ENCODE measurements around the gene PXK.

PXK gene

DNA sequence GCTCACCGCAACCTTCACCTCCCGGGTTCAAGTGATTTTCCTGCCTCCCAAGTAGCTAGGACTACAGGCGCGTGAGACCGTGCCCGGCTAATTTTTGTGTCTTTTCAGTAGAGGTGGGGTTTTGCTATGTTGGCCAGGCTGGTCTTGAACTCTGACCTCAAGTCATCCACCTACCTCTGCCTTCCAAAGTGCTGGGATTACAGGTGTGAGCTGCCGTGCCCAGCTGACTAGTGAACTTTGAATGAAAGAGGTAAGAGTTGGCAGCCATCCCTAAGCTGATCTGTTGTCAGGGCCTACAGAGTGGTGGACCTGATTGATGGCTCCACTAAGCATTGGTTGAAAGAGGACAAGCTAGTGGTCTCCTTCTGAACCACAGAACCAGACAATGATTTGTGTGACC is 15.3 kb downstream of the PXK start:
- DNase-seq (ENCODE audit: low read depth, low spot score), result no peak

DNA sequence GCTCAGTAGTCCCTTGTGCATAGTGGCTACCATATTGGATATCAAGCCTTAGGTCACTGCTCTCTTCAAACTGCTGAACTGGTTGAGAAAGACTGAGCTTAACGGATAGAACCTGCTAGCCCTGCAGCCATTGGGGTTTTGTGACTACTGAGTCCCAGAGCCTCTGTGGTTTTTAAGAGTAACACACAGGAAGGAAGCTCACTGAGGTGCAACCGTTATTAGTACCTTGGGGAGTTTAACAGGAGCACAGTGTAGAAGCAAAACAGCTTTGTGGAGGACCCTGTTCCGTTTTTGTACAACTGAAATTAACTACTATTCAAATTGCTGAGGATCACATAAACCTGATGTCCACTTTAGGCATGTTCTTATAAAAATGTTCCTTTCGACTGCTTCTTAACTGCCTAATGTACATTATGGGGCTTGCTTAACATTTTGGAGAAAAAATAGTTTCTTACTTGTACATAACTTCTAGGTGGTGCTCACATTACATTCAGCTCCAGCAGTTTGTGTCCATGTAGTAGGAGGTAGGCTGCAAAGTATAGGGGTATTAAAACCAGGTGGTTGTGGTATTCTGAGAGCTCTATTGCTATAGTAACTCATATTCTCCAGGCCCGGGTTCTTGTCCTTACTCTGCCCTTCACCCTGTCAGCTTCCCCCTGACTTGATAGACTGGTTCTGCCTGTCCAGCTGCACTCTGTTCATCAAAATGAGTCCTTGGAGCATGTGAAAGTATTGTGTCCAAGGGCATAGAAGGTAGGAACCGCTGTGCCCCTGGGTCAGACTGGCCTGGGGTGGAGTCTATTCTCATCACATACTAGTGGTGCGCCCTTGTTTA is 17.3 kb downstream of the PXK start:
- DNase-seq (ENCODE audit: low read depth, low spot score), result no peak

DNA sequence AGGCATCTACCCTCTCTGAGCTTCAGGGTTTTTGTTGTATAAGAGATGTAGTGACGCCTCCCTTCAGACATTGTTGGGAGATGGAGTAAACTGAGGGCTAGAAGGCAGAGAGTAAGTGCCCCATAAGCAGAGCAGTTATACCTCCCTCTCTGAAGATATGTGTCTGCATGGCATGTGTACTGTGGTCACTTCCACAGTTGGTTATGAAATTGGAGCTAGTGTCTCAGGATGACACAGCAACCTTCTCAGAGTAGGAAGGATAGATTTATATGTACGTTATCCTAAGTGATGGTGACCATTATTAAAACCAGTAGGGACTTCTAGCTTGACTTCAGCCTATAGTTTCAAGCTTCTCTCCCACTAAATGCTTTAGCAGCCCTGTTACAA is 17.9 kb downstream of the PXK start:
- DNase-seq (ENCODE audit: low read depth, low spot score), result no peak

DNA sequence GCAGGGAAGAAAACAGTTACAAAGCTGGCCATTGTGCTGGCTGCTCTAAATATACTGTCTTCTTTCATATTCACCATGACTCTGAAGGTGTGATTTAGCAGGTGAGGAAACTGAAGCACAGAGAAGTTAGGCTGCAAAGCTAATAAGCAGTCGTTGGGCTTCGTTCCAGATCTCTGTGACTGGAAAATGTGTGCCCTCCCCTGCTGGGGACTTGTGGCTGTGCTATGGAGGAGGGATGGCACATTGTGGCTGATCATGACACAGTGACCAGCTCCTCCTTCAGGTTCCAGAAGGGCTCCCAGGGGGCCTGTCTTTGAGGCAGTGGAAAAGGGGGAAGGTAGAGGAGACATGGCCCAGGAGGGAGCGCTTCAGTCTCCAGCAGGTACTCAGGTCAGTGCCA is 19.2 kb downstream of the PXK start:
- DNase-seq (ENCODE audit: low read depth, low spot score), result no peak

DNA sequence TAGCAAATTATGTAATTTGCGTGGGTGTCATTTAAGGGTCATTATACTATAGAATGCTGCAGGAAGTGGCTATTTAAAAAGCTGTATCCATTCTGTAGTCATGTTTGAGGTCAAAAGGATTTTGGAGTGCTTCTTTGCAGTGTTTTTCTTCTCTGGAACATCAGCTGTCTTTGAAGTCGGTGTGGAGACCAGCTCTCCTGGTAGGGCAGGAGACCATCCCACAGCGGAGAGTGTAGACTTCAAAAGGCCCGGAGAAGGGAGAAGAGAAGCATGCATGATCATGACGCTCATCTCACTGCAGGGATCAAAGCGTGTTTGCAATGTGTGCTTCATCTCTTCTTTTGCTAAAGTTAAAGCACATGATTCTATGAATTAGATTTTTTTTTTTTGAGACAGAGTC is 19.9 kb downstream of the PXK start:
- DNase-seq (ENCODE audit: low read depth, low spot score), result no peak

DNA sequence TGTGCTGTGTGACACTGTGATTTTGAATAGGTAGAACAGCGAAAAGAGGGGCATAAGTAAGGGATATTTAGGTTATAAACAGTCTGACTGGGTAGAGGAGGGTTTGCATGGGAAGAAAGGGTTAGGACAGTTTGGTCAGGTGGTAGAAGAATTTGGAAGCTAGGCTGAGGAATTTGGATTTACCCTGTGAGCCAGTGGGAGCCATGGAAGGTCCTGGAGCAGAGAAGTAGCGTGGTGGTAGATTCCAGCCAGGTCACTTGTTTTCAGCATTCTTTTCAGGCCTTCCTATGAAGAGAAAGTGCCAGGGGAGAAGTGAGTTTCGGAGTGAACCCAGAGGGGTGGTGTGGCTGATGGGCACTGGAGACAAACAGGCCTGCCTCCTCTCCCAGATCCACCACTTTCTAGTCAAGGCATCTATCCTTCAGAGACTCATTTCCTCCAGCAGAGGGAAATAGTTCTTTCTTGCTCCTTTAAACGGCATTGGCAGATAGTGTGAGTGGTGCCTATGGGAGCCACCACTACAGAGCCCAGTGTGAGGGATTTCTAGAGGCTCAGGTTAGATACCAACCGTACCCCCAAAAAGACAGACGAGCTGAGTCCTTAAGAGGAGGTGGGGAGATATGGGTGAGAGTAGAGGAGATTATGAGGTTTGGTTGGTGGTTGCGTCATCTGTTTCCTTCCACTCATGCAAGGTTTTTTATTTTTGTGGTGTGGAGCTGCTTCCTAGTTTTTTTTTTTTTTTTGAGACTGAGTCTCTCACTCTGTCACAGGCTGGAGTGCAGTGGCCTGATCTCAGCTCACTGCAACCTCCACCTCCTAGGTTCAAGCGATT is 21.2 kb downstream of the PXK start:
- DNase-seq (ENCODE audit: low read depth, low spot score), result no peak

DNA sequence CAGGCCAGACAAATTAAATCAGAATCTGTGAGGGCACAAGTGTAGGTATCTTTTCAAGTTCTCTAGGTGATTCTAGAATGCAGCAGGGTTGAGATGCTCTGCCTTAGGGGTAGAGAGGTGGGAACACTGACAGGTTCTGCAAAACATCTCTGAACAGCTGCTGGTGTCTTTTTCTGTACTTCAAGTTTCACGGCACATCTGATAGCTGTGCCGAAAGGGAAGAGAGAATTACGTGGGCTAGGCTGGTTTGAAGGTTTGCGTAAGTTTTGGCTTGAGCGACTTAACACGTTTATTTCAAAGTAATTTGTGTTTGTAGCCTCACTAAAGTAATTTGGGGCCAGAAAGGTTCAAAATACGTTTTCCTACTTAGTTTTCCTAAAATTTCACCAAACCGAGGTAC is 22.5 kb downstream of the PXK start:
- DNase-seq (ENCODE audit: low read depth, low spot score), result no peak

DNA sequence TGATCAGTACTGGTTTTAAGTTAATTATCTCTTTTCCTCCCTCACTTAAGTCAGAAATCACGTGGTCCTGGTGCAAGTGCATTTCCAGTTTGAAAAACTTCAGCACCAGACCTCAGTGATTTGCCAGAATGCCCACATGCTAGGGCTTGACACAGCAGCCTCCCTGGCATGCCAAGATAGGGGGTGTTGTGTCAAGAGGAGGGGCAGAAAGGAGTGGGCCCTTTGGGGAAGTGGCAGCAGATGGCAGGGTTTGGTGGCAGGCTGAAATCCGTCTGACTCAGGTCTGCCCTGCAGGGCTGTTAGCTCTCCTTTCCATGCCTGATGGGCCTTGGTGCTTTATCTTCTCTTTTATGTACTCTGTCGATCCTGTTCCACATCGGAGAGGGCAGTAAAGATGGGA is 23.4 kb downstream of the PXK start:
- DNase-seq (ENCODE audit: low read depth, low spot score), result no peak

DNA sequence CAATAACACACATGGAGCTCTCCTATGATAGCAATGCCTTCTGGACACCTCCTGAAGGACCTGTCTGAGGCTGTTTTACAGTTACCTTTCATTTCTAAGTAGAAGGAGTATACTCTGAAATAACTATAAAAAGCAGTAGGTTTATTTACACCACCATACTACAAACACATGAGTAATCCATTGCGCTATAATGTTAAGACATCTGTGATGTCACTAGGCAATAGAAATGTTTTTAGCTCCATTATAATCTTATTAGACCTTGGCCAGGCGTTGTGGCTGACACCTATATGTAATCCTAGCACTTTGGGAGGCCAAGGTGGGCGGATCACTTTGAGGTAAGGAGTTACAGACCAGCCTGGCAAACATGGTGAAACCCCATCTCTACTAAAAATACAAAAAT is 24.7 kb downstream of the PXK start:
- no peak for DNase-seq (ENCODE audit: low read depth, low spot score)

DNA sequence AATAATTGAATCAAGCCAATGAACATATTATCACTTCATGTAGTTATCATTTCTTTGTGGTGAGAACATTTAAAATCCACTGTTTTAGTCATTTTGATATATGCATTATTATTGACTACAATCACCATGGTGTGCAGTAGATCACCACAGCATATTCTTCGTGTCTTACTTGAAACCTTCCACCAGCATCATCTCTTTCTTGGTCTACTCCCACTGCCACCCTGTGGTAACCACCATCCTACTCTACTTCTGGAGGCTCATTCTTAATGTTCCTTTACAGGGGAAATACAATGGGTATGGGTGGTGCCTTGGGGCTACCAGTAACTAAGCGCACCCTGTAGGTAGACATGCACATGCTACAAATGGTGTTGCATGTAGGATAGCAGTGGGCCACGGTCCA is 25.4 kb downstream of the PXK start:
- DNase-seq (ENCODE audit: low read depth, low spot score), result no peak

DNA sequence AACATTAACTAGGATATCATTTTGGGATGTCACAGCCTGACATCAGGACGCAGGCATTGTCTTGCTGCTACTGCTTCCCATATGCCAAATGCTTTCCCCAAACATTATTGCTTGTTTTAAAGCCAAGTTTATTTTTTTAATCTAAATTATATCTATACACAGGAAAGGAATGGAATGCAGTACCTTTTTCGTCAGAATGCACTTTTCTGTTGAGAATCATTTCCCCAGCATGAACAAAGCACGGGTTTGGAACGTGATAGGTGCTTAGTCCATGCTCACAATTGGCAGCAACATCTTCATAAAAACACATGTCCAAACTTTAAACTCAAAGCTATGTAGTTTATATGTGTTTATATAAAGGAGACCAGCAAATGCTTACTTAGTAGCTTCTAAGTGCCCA is 26.1 kb downstream of the PXK start:
- DNase-seq (ENCODE audit: low read depth, low spot score), result no peak

DNA sequence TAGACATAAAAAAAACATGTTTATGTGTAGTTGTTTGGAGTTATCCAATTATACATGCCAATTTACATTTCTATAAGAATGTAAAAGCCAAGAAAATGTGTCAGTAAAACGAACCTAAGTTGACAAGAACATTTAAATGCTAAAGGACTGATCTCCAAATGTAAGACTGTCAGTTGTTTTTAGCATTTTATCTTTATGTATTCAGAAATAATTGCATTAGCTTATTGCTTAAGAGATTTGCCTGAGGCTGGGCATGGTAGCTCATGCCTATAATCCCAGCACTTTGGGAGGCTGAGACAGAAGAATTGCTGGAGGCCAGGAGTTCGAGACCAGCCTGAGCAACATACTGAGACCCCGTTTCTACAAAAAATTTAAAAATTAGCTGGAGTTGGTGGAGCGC is 26.9 kb downstream of the PXK start:
- DNase-seq (ENCODE audit: low read depth, low spot score), result no peak

DNA sequence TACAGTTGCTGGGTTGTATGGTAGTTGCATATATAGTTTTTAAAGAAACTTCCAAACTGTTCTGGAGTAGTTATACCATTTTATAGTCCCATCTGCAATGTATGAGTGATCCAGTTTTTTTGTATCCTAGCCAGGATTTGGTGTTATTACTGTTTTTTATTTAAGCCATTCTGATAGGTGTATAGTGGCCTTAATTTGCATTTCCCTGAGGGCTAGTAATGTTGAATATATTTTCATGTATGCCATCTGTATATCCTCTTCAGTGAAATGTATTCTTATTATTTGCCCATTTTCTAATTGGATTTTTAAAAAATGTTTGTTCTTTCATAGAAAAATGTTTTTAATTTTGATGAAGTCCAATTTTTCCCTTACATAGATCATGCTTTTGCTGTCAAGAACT is 29.2 kb downstream of the PXK start:
- no peak for DNase-seq (ENCODE audit: low read depth, low spot score)

DNA sequence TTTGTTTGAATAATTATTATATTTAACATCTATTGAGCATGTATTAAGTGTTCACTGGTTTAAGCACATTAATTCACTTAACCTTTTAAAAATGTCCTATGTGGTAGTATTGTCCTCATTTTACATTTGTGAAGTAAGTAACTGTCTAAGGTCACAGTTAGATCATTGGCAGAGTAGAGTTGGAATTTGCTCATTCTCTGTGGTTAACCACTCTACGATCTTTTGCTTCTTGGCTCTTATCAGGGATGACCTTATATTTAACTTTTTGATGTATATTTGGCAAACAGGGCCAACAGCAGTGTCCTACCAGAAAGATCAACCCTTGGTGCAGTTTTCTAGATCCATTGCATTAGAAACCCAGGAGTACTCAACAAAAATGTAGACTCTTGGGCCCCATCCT is 34.0 kb downstream of the PXK start:
- no peak for DNase-seq (ENCODE audit: low read depth, low spot score)

DNA sequence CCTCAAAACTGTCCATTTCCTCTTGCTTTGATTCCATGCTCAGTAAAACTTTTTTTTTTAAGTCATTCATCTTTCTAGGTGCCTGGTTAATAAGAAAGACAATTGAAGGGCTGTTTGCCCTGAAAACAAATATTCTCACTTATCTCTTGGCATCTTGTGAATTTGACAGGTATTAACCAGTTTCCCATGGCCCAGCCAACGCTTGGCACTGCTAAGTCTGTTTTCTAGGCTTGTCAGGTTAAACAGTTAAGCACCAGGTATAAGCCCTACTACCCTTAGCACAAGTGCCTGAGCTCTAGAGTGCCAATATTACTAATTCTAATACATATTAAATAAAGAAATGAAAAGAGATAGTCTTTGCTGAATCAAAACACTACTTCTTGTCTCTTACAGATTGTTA is 36.3 kb downstream of the PXK start:
- no peak for DNase-seq (ENCODE audit: low read depth, low spot score)

DNA sequence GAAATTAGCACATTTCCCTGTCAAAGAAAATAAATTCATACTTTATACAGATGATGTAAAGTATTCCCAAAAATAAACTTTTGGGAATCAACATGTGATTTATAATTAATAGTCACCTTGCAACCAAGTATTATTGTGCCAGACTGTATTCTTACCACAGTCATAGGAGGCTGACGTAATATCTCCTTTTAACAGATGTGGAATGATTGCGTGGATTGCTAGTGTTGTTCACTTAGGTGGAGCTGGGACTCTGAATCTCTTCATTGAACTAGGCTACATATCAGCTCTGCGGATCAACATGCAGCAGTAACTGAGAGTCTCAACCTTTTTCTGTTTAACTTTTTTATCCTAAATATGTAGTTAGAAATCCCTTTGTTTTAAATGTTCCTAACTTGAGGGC is 37.2 kb downstream of the PXK start:
- DNase-seq (ENCODE audit: low read depth, low spot score), result no peak

DNA sequence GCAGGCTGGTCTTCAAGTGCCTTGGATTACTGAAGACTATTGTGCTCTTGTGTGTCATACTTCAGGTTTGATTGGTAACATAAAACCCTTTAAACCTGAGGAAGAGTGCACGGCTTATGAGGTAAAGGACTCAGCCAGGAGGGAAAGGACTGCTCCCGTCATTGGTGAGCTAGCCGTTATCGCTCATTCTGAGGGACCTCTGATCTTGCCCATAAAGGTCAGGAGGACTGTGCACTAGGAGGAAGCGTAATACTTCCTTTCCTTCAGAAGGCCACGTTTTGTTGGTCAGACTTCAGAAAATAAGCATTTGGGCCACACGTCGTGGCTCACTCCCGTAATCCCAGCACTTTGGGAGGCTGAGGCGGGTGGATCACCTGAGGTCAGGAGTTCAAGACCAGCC is 37.7 kb downstream of the PXK start:
- DNase-seq (ENCODE audit: low read depth, low spot score), result no peak

DNA sequence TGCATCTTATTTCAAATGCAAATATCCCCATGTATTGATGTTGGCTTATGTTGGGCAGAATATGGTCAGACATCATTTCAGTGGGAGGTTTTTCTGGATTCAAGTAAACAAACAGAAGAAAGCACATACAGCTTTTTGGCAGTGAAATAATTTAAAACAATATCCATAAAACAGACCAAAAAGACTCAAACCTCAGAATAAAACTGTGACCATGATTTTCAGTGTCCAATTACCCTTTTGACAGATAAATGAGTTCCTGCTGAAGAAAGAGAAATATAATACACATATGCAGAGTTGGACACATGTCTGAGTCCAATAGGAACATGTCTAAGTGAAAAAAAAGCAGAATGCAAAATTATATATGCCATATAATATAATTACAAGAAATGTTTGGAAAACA is 39.1 kb downstream of the PXK start:
- DNase-seq (ENCODE audit: low read depth, low spot score), result no peak

DNA sequence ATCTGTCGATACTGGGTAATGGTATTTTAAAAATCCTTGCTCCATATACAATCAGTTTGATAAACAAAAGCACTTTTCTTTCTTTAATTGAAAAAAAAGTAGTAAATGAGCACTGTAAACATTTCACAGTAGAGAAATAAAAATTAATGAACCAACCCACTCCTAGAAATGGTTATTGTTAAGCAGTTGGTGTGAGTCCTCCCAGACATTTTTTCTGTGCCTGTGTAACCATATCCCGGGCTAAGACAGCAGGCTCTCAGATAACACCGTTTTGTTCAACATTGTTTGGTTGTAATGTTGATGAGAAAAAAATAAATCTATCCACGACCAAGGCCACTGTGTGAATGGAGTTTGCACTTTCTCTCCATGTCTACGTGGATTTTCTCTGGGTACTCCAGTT is 42.6 kb downstream of the PXK start:
- no peak for DNase-seq (ENCODE audit: low read depth, low spot score)

DNA sequence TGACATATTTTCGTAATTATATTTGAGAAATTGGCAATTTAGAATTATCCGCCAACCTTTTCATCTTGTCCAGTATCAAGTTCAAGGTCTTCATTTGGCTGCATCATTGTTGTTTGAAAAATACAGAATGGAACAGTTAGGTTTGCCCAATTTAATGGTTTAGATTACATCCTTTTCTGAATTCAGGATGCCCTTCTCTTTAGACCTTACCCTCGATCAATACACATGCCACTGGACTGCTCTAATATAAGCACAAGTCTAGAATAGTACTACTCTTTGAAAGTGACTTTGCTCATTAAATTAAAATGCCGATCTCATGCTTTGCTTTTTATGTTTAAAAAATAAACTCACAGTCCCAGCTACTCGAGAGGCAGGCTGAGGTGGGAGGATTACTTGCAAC is 44.5 kb downstream of the PXK start:
- no peak for DNase-seq (ENCODE audit: low read depth, low spot score)

DNA sequence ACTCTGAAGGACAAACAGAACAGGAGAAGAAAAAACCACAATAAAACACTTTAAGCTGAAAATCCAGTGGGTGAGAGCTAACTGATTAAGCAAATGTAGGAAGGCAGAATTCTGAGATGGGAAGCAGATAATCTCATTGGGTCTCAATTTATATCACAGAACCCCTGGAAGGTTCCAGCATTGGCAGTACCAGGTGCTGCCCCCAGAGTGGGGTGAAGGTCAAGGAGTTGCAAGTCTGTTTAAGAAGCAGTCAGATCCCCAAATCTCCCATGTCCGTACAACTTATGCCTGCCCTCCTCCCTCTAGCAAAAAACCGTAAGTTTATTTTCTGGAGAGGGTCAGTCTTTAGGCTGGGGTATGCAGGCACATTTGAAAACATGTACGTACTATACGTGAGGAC is 45.1 kb downstream of the PXK start:
- DNase-seq (ENCODE audit: low read depth, low spot score), result no peak

DNA sequence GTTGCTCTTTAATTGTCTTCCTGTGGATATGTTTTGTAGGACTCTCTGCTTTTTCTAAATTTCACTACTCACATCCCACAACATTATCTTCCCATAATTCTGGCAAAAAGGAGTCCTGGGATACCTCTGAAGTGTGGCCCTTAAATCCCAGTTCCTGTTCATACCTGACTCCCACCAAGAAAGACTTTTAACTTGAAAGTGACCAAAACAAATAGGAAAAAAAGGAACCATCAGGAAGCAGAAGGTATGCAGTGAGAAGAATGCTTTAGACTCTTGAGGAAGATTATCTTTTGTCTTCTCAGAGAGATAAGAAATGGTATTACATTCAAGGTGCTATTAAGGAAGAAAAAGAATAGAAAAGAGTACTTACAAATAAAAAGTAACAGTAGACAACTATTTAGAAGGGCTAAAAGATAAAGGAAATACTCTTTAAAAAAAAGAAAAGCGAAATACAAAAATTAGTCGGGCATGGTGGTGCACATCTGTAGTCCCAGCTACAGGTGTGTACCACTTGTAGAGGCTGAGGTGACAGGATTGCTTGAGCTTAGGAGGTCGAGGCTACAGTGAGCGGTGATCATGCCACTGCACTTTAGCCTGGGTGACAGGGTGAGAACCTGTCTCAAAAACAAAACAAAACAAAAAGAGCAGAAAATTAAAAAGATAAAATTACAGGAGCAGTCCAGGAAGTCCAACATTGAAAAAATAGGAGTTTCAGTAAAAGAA is 46.8 kb downstream of the PXK start:
- no peak for DNase-seq (ENCODE audit: low read depth, low spot score)

DNA sequence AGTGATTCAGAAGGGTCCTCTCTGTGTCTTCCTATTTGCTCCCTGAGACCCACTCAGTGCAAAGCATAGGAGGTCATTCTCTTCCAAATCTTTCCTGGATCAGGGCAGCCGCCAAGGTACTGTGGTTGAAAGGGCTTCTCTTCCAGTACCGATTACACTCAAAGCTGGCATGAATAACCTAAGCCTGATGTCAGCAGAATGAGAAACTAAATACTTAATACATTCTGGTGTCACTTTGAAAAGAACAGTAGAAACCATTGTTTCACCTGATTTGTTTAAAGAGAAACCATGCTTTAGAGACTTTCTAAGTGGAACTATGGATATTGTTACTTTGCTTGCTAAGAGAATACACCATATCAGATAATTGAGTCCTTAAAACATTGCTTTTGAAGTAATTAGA is 50.8 kb downstream of the PXK start:
- no peak for DNase-seq (ENCODE audit: low read depth, low spot score)

All from activated CD4-positive, CD25-positive, alpha-beta regulatory T cell treated with anti-CD3 and anti-CD28 coated beads, Interleukin-2, amount 50 U/mL, for 16 hours (primary cell).